Esophagus muscularis mucosa (tissue), 4 donors: Measurements from ENCODE around the gene TMEM209. TPM values are rescaled to one million over a fixed set of nuclear protein-coding genes. Genes with fewer than 3 reads are reported as not detected.
"Not testable (repeated sequence)": the region's sequence is repeated elsewhere in the genome, so short reads cannot be mapped to it uniquely, and the experiment has no call there.

Source experiments
- DNase-seq: peaks from one replicate; pipeline ENCODE4 v3.0.0-alpha.2; 2017; ENCODE audit errors: extremely low spot score
- H3K27ac ChIP-seq, 4 donors: fragments of 200-600 bp; sonication (generic); replicated peaks in 1 of 4; 1 replicate in 3 of 4; 2 replicates in 1 of 4; pipeline ENCODE4 v1.5.1; 2016 to 2019; ENCODE audit warnings: mild to moderate bottlenecking in 1 of 4
- H3K27me3 ChIP-seq, 4 donors: fragments of 200-600 bp; sonication (generic); one replicate each; pipeline versions ENCODE4 v1.5.1 to v1.6.0; 2016 to 2019
- H3K36me3 ChIP-seq, 4 donors: fragments of 200-600 bp; sonication (generic); one replicate each; pipeline ENCODE4 v1.5.1; 2016 to 2019
- H3K4me1 ChIP-seq, 4 donors: fragments of 200-600 bp; sonication (generic); one replicate each; pipeline ENCODE4 v1.5.1; 2016 to 2019
- H3K4me3 ChIP-seq, 4 donors: fragments of 200-600 bp; sonication (generic); 1 replicate in 2 of 4; 2 replicates in 2 of 4; pipeline ENCODE4 v1.5.1; 2016 to 2019; ENCODE audit warnings: mild to moderate bottlenecking in 4 of 4, moderate library complexity in 1 of 4
- H3K9me3 ChIP-seq, 4 donors: fragments of 200-600 bp; sonication (generic); 1 replicate in 3 of 4; 2 replicates in 1 of 4; pipeline ENCODE4 v1.5.1; 2016 to 2019
- EP300 ChIP-seq: sonication (generic); formaldehyde crosslinking; IDR thresholded peaks from one replicate; pipeline ENCODE4 v1.6.1; 2017; ENCODE audit warnings: antibody characterized with exemption
- POLR2A ChIP-seq: fragments of 450-650 bp; IDR thresholded peaks from one replicate; pipeline ENCODE4 v1.6.1; 2017; ENCODE audit warnings: antibody characterized with exemption, moderate library complexity, mild to moderate bottlenecking, low read depth
- POLR2AphosphoS5 ChIP-seq, 2 donors: sonication (generic); formaldehyde crosslinking; IDR thresholded peaks; one replicate each; pipeline ENCODE4 v1.6.1; 2017; ENCODE audit warnings: antibody characterized with exemption in 2 of 2
- WGBS: methylation state at CpG from one replicate; pipeline ENCODE4 v1.1.5; 2018; 5-methylcytosine and 5-hydroxymethylcytosine counted together
- intact Hi-C: fragments of 100-400 bp; cut with DNase I; formaldehyde crosslinking; loops from one replicate; pipeline ENCODE4 v1.15.1; 2023
- total RNA-seq, 4 donors: library from RNA; depleted of rRNA; stranded (reverse); fragments of >200 nt; gene quantifications; one replicate each; pipeline versions ENCODE4 v1.1.0 to v1.2.1, GENCODE V29; 2016
- TF ChIP-seq, protein P1 (sequence below), 3 experiments: fragments of 200-600 bp in 2 of 3; fragments of 450-650 bp in 1 of 3; sonication (generic) in 2 of 3; IDR thresholded peaks; one replicate each; pipeline ENCODE4 v1.5.1; 2017 to 2019; ENCODE audit warnings: antibody characterized with exemption in 3 of 3, mild to moderate bottlenecking in 2 of 3, moderate library complexity in 1 of 3

TMEM209 gene
- total RNA-seq, 4 donors from 2014 or later = 6.8 to 8.7 (median 8.0) TPM

DNA sequence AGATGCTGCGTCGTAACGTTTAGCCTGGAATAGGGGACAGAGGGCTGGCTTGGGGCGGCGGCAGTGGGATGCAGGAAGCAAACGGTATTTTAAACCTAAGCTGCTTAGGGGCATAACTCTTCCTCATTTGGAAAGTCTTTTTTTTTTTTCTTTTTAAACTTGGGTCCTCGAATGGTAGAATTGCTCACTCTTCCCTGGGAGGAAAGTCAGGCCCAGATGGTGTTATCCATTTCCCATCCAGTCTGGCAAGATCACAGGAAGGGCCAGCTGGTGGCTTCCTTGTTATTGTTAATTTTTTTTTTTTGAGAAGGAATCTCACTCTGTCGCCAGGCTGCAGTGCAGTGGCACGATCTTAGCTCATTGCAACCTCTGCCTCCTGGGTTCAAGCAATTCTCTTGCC lies 56.6 kb downstream of the TMEM209 start:
- Histone ChIP-seq H3K4me1 (peaks cover 0 to 20% (median 7%) of the 10 kb centered on the region in 4 donors), H3K27me3 (peaks cover 0 to 5% (median 0%) of the 10 kb centered on the region in 4 donors), H3K36me3 (peaks cover 0 to 3% (median 0%) of the 10 kb centered on the region in 4 donors), H3K4me3 (no peak overlapping the region), H3K27ac (no peak overlapping the region), H3K9me3 (no peaks in the 10 kb centered on the region)
- DNase-seq = no peak
- 68% methylated on average over 9 of the region's 9 CpGs for WGBS
- TF ChIP-seq POLR2A (no peak), EP300 (no peak), POLR2AphosphoS5 (IDR thresholded peaks at IDR 0.05) (no peak)
- TF ChIP-seq, protein P1, sequence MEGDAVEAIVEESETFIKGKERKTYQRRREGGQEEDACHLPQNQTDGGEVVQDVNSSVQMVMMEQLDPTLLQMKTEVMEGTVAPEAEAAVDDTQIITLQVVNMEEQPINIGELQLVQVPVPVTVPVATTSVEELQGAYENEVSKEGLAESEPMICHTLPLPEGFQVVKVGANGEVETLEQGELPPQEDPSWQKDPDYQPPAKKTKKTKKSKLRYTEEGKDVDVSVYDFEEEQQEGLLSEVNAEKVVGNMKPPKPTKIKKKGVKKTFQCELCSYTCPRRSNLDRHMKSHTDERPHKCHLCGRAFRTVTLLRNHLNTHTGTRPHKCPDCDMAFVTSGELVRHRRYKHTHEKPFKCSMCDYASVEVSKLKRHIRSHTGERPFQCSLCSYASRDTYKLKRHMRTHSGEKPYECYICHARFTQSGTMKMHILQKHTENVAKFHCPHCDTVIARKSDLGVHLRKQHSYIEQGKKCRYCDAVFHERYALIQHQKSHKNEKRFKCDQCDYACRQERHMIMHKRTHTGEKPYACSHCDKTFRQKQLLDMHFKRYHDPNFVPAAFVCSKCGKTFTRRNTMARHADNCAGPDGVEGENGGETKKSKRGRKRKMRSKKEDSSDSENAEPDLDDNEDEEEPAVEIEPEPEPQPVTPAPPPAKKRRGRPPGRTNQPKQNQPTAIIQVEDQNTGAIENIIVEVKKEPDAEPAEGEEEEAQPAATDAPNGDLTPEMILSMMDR (IDR thresholded peaks at IDR 0.05) = no peak
- intact Hi-C loops = no loop called here

- DNase-seq = no peak
- Histone ChIP-seq H3K9me3 (no peaks in the 10 kb centered on the region), H3K4me3 (no peak overlapping the region), H3K36me3 (peaks cover 0 to 3% (median 0%) of the 10 kb centered on the region in 4 donors), H3K27me3 (no peaks in the 10 kb centered on the region), H3K4me1 (peaks cover 0 to 22% (median 8%) of the 10 kb centered on the region in 4 donors), H3K27ac (no peak overlapping the region)
- 98% methylated on average over 8 of the region's 14 CpGs for WGBS
- intact Hi-C loops = no loop called here
- TF ChIP-seq POLR2A (no peak), EP300 (no peak), POLR2AphosphoS5 (IDR thresholded peaks at IDR 0.05) (no peak)
- TF ChIP-seq, protein P1 (IDR thresholded peaks at IDR 0.05) = no peak
Measured at GRCh38 chr7:130147710-130148325, 57.4 kb downstream of the TMEM209 start.

GRCh38 chr7:130146693-130147405 lies 58.4 kb downstream of the TMEM209 start:
- intact Hi-C loops = no loop called here
- Histone ChIP-seq H3K36me3 (peaks cover 0 to 3% (median 0%) of the 10 kb centered on the region in 4 donors), H3K4me3 (no peak overlapping the region), H3K4me1 (peaks cover 0 to 26% (median 15%) of the 10 kb centered on the region in 4 donors), H3K9me3 (no peaks in the 10 kb centered on the region), H3K27ac (no peak overlapping the region), H3K27me3 (no peaks in the 10 kb centered on the region)
- DNase-seq = no peak
- TF ChIP-seq POLR2A = no peak
- TF ChIP-seq EP300 = no peak
- 97% methylated on average over 7 of the region's 9 CpGs for WGBS

GRCh38 chr7:130146142-130146541 lies 59.1 kb downstream of the TMEM209 start:
- H3K4me3 ChIP-seq, intact Hi-C loops, H3K9me3 ChIP-seq, DNase-seq, H3K27ac ChIP-seq, H3K36me3 ChIP-seq, H3K27me3 ChIP-seq: not testable (repeated sequence)
- peaks cover 0 to 33% (median 22%) of the 10 kb centered on the region in 4 donors for H3K4me1 ChIP-seq
- WGBS = 85% methylated on average over 5 of the region's 5 CpGs

DNA sequence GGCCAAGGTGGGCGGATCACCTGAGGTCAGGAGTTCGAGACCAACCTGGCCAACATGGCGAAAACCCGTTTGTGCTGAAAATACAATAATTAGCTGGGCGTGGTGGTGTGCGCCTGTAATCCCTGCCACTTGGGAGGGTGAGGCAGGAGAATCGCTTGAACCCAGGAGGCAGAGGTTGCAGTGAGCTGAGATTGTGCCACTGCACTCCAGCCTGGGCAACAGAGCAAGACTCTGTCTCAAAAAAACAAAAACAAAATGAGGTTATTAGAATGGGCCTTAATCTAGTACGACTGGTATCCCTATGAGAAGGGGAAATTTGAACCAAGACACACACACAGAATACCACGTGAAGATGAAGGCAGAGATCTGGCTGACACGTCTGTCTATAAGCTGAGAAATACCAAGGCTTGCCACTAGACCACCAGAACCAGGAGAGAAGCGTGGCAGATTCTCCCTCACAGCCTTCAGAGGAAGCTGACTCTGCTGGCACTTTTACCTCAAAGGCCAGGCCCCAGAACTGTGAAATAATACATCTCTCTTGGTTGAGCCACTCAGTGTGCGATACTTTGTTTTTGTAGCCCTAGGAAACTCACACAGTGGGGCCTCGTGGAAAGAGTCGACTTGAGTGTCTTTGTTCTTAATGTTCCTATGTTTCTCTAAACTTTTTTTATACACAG lies 59.6 kb downstream of the TMEM209 start:
- WGBS = 87% methylated on average over 14 of the region's 14 CpGs
- no peak for DNase-seq
- TF ChIP-seq, protein P1 (IDR thresholded peaks at IDR 0.05) = no peak
- no peak for TF ChIP-seq POLR2AphosphoS5 (IDR thresholded peaks at IDR 0.05)
- no peak overlapping the region for H3K4me3 ChIP-seq
- H3K4me1 ChIP-seq = peaks cover 4 to 39% (median 28%) of the 10 kb centered on the region in 4 donors
- no peaks in the 10 kb centered on the region for H3K27me3 ChIP-seq
- intact Hi-C loops = no loop called here
- peak overlapping the region in 1 of 4 donors; percentile 28 for H3K27ac ChIP-seq
- H3K36me3 ChIP-seq = peaks cover 0 to 3% (median 0%) of the 10 kb centered on the region in 4 donors
- no peaks in the 10 kb centered on the region for H3K9me3 ChIP-seq
